ENCODE data around the gene TSPOAP1.

Gene TSPOAP1

GRCh38 chr17:58291246-58291645 is 37.3 kb downstream of the TSPOAP1 start:
- Histone ChIP-seq H3K27me3 (ENCODE audit: control insufficient read depth in 1 of 2, insufficient read depth in 2 of 2, low read length in 2 of 2) (peaks cover 0 to 2% of the 10 kb centered on the region in 2 donors), H3K36me3 (ENCODE audit: control insufficient read depth in 2 of 2, insufficient read depth in 2 of 2, low read length in 2 of 2) (no peaks in the 10 kb centered on the region), H3K4me1 (ENCODE audit: control insufficient read depth, insufficient read depth, low read length) (no peaks in the 10 kb centered on the region), H3K9me3 (ENCODE audit: control insufficient read depth in 2 of 2, low read length in 2 of 2) (peaks cover 0 to 3% of the 10 kb centered on the region in 2 donors), H3K27ac (ENCODE audit: low read length) (no peak overlapping the region), H3K9ac (ENCODE audit: low read length in 2 of 2) (no peak overlapping the region), H3K4me3 (ENCODE audit: low read length in 2 of 2) (no peak overlapping the region)

GRCh38 chr17:58289869-58290268 is 38.7 kb downstream of the TSPOAP1 start:
- Histone ChIP-seq H3K27ac (ENCODE audit: low read length) (no peak overlapping the region), H3K9me3 (ENCODE audit: control insufficient read depth in 2 of 2, low read length in 2 of 2) (peaks cover 0 to 3% of the 10 kb centered on the region in 2 donors), H3K4me3 (ENCODE audit: low read length in 2 of 2) (no peak overlapping the region), H3K27me3 (ENCODE audit: control insufficient read depth in 1 of 2, insufficient read depth in 2 of 2, low read length in 2 of 2) (peaks cover 0 to 2% of the 10 kb centered on the region in 2 donors), H3K4me1 (ENCODE audit: control insufficient read depth, insufficient read depth, low read length) (no peaks in the 10 kb centered on the region), H3K9ac (ENCODE audit: low read length in 2 of 2) (no peak overlapping the region), H3K36me3 (ENCODE audit: control insufficient read depth in 2 of 2, insufficient read depth in 2 of 2, low read length in 2 of 2) (no peaks in the 10 kb centered on the region)

GRCh38 chr17:58285422-58285810 is 43.2 kb downstream of the TSPOAP1 start:
- H3K27me3 ChIP-seq (ENCODE audit: control insufficient read depth in 1 of 2, insufficient read depth in 2 of 2, low read length in 2 of 2) = peaks cover 6 to 11% of the 10 kb centered on the region in 2 donors
- H3K27ac ChIP-seq (ENCODE audit: low read length) = no peak overlapping the region
- no peaks in the 10 kb centered on the region for H3K4me1 ChIP-seq (ENCODE audit: control insufficient read depth, insufficient read depth, low read length)
- H3K9ac ChIP-seq (ENCODE audit: low read length in 2 of 2) = no peak overlapping the region
- no peaks in the 10 kb centered on the region for H3K9me3 ChIP-seq (ENCODE audit: control insufficient read depth in 2 of 2, low read length in 2 of 2)
- no peak overlapping the region for H3K4me3 ChIP-seq (ENCODE audit: low read length in 2 of 2)
- H3K36me3 ChIP-seq (ENCODE audit: control insufficient read depth in 2 of 2, insufficient read depth in 2 of 2, low read length in 2 of 2) = no peaks in the 10 kb centered on the region

GRCh38 chr17:58284613-58285421 is 43.8 kb downstream of the TSPOAP1 start:
- no peak overlapping the region for H3K27ac ChIP-seq (ENCODE audit: low read length)
- H3K4me1 ChIP-seq (ENCODE audit: control insufficient read depth, insufficient read depth, low read length) = no peaks in the 10 kb centered on the region
- no peak overlapping the region for H3K4me3 ChIP-seq (ENCODE audit: low read length in 2 of 2)
- no peaks in the 10 kb centered on the region for H3K9me3 ChIP-seq (ENCODE audit: control insufficient read depth in 2 of 2, low read length in 2 of 2)
- no peaks in the 10 kb centered on the region for H3K36me3 ChIP-seq (ENCODE audit: control insufficient read depth in 2 of 2, insufficient read depth in 2 of 2, low read length in 2 of 2)
- peaks cover 8 to 13% of the 10 kb centered on the region in 2 donors for H3K27me3 ChIP-seq (ENCODE audit: control insufficient read depth in 1 of 2, insufficient read depth in 2 of 2, low read length in 2 of 2)
- no peak overlapping the region for H3K9ac ChIP-seq (ENCODE audit: low read length in 2 of 2)

GRCh38 chr17:58283674-58284612 is 44.7 kb downstream of the TSPOAP1 start:
- H3K9me3 ChIP-seq (ENCODE audit: control insufficient read depth in 2 of 2, low read length in 2 of 2) = no peaks in the 10 kb centered on the region
- no peak overlapping the region for H3K27ac ChIP-seq (ENCODE audit: low read length)
- H3K36me3 ChIP-seq (ENCODE audit: control insufficient read depth in 2 of 2, insufficient read depth in 2 of 2, low read length in 2 of 2) = no peaks in the 10 kb centered on the region
- H3K27me3 ChIP-seq (ENCODE audit: control insufficient read depth in 1 of 2, insufficient read depth in 2 of 2, low read length in 2 of 2) = peaks cover 8 to 16% of the 10 kb centered on the region in 2 donors
- H3K9ac ChIP-seq (ENCODE audit: low read length in 2 of 2) = no peak overlapping the region
- H3K4me3 ChIP-seq (ENCODE audit: low read length in 2 of 2) = no peak overlapping the region
- H3K4me1 ChIP-seq (ENCODE audit: control insufficient read depth, insufficient read depth, low read length) = peaks cover 3% of the 10 kb centered on the region

GRCh38 chr17:58282442-58282841 is 46.2 kb downstream of the TSPOAP1 start:
- Histone ChIP-seq H3K27me3 (ENCODE audit: control insufficient read depth in 1 of 2, insufficient read depth in 2 of 2, low read length in 2 of 2) (peaks cover 8 to 19% of the 10 kb centered on the region in 2 donors), H3K9ac (ENCODE audit: low read length in 2 of 2) (no peak overlapping the region), H3K4me1 (ENCODE audit: control insufficient read depth, insufficient read depth, low read length) (peaks cover 7% of the 10 kb centered on the region), H3K27ac (ENCODE audit: low read length) (no peak overlapping the region), H3K4me3 (ENCODE audit: low read length in 2 of 2) (no peak overlapping the region), H3K9me3 (ENCODE audit: control insufficient read depth in 2 of 2, low read length in 2 of 2) (no peaks in the 10 kb centered on the region), H3K36me3 (ENCODE audit: control insufficient read depth in 2 of 2, insufficient read depth in 2 of 2, low read length in 2 of 2) (no peaks in the 10 kb centered on the region)

GRCh38 chr17:58281511-58282011 is 47.0 kb downstream of the TSPOAP1 start:
- Histone ChIP-seq H3K27ac (ENCODE audit: low read length) (no peak overlapping the region), H3K4me3 (ENCODE audit: low read length in 2 of 2) (no peak overlapping the region), H3K9me3 (ENCODE audit: control insufficient read depth in 2 of 2, low read length in 2 of 2) (no peaks in the 10 kb centered on the region), H3K36me3 (ENCODE audit: control insufficient read depth in 2 of 2, insufficient read depth in 2 of 2, low read length in 2 of 2) (no peaks in the 10 kb centered on the region), H3K4me1 (ENCODE audit: control insufficient read depth, insufficient read depth, low read length) (peaks cover 7% of the 10 kb centered on the region), H3K27me3 (ENCODE audit: control insufficient read depth in 1 of 2, insufficient read depth in 2 of 2, low read length in 2 of 2) (peaks cover 8 to 19% of the 10 kb centered on the region in 2 donors), H3K9ac (ENCODE audit: low read length in 2 of 2) (no peak overlapping the region)

- H3K4me3 ChIP-seq (ENCODE audit: low read length in 2 of 2) = no peak within 1 kb of the TSS
- no peaks in the 10 kb centered on the region for H3K9me3 ChIP-seq (ENCODE audit: control insufficient read depth in 2 of 2, low read length in 2 of 2)
- no peak within 1 kb of the TSS for H3K9ac ChIP-seq (ENCODE audit: low read length in 2 of 2)
- no peaks in the 10 kb centered on the region for H3K36me3 ChIP-seq (ENCODE audit: control insufficient read depth in 2 of 2, insufficient read depth in 2 of 2, low read length in 2 of 2)
- H3K27ac ChIP-seq (ENCODE audit: low read length) = no peak within 1 kb of the TSS
- peaks cover 7% of the 10 kb centered on the region for H3K4me1 ChIP-seq (ENCODE audit: control insufficient read depth, insufficient read depth, low read length)
- H3K27me3 ChIP-seq (ENCODE audit: control insufficient read depth in 1 of 2, insufficient read depth in 2 of 2, low read length in 2 of 2) = peaks cover 8 to 19% of the 10 kb centered on the region in 2 donors
Measured at GRCh38 chr17:58280480-58281217, 47.9 kb downstream of the TSPOAP1 start, which contains the start of gene MPO. Gene MPO (minus strand): TSS chr17:58280935. CDS start chr17:58280758, 177 bp downstream.

- H3K9ac ChIP-seq (ENCODE audit: low read length in 2 of 2) = no peak overlapping the region
- H3K27ac ChIP-seq (ENCODE audit: low read length) = no peak overlapping the region
- peaks cover 11 to 19% of the 10 kb centered on the region in 2 donors for H3K27me3 ChIP-seq (ENCODE audit: control insufficient read depth in 1 of 2, insufficient read depth in 2 of 2, low read length in 2 of 2)
- H3K36me3 ChIP-seq (ENCODE audit: control insufficient read depth in 2 of 2, insufficient read depth in 2 of 2, low read length in 2 of 2) = no peaks in the 10 kb centered on the region
- peak overlapping the region in 1 of 2 donors; percentile 52 for H3K4me3 ChIP-seq (ENCODE audit: low read length in 2 of 2)
- no peaks in the 10 kb centered on the region for H3K9me3 ChIP-seq (ENCODE audit: control insufficient read depth in 2 of 2, low read length in 2 of 2)
- peaks cover 7% of the 10 kb centered on the region for H3K4me1 ChIP-seq (ENCODE audit: control insufficient read depth, insufficient read depth, low read length)
Measured at GRCh38 chr17:58279736-58280479, 48.7 kb downstream of the TSPOAP1 start.

Data from stomach smooth muscle (tissue), 2 donors.